Breast epithelium (tissue), 3 donors: Measurements from ENCODE around the gene OR2A5.
"Not testable (repeated sequence)": the region's sequence is repeated elsewhere in the genome, so short reads cannot be mapped to it uniquely, and the experiment has no call there.

Experiments used
- POLR2AphosphoS5 ChIP-seq, 3 donors: sonication (generic); formaldehyde crosslinking; IDR thresholded peaks; one replicate each; pipeline ENCODE4 v1.6.1; 2017; ENCODE audit warnings: antibody characterized with exemption in 3 of 3
- TF ChIP-seq, protein P1 (sequence below), 3 donors: fragments of 450-650 bp; IDR thresholded peaks; one replicate each; pipeline ENCODE4 v1.5.1; 2016 to 2017; ENCODE audit warnings: antibody characterized with exemption in 3 of 3, mild to moderate bottlenecking in 3 of 3, moderate library complexity in 3 of 3

DNA sequence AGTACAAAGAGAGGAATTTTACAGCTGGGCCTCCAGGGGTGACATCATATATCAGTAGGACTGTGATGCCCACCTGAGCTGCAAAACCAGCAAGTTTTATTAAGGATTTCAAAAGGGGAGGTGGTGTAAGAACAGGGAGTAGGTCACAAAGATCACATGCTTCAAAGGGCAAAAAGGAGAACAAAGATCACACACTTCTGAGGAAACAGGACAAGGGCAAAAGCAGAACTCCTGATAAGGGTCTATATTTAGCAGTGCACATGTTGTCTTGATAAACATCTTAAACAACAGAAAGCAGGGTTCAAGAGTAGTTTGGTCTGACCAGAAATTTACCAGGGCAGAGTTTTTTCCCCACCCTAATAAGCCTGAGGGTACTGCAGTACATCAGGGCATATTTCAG, 38.7 kb upstream of the OR2A5 start:
- TF ChIP-seq, protein P1, sequence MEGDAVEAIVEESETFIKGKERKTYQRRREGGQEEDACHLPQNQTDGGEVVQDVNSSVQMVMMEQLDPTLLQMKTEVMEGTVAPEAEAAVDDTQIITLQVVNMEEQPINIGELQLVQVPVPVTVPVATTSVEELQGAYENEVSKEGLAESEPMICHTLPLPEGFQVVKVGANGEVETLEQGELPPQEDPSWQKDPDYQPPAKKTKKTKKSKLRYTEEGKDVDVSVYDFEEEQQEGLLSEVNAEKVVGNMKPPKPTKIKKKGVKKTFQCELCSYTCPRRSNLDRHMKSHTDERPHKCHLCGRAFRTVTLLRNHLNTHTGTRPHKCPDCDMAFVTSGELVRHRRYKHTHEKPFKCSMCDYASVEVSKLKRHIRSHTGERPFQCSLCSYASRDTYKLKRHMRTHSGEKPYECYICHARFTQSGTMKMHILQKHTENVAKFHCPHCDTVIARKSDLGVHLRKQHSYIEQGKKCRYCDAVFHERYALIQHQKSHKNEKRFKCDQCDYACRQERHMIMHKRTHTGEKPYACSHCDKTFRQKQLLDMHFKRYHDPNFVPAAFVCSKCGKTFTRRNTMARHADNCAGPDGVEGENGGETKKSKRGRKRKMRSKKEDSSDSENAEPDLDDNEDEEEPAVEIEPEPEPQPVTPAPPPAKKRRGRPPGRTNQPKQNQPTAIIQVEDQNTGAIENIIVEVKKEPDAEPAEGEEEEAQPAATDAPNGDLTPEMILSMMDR (IDR thresholded peaks at IDR 0.05), result not testable (repeated sequence)
- not testable (repeated sequence) for TF ChIP-seq POLR2AphosphoS5 (IDR thresholded peaks at IDR 0.05)
